GM19372 (cell line): ENCODE data around the gene SLC4A4.

Experiments
- ATAC-seq: cut with Tn5 transposase; IDR thresholded peaks from one replicate; pipeline ENCODE4 v1.9.1; 2021; ENCODE audit warnings: mild to moderate bottlenecking, low read depth, moderate library complexity; ENCODE audit not compliant: unreplicated experiment

The SLC4A4 gene

DNA sequence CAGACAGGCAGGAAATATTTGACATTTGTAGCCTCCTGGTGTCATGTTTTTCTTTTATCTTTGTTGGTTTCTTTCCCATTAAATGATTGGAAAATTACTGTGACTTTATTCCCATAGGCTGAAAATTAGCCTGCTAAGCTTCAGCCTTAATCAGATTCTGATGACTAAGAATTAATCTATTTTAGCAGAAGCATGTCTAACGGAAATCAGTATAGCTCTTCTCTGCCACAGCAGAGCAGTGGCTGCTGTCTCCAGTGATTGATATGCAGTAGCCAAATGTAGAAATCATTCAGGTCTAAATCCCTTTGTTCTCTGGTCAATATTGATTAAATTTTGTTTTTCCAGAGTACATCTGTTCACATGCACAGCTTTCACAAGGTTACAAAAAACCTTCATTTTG lies 245.8 kb downstream of the SLC4A4 start:
- no peak for ATAC-seq

DNA sequence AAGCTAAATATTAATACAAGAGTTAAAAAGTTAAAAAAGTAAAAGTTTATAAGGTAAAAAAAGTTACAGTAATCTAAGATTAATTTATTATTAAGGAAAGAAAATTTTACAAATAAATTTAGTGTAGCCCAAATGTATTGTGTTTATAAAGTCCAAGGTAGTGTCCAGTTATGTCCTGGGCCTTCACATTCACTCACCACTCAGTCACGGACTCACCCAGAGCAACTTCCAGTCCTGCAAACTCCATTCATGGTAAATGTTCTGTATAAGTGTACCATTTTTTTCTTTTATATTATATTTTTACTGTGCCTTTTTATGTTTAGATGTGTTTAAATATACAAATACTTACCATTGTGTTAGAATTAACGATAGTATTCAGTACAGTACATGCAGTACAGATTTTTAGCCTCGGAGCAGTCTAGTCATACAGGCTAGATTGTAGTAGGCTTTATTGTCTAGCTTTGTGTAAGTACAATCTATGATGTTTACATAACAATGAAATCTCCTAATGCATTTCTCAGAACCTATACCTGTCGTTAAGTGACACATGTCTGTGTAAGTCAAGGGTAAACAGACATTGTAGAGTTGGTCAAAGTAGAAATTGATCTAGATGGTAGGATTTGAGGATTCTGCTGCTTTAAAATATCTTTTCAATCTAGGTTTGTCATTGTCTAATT lies 247.4 kb downstream of the SLC4A4 start:
- ATAC-seq, result no peak

DNA sequence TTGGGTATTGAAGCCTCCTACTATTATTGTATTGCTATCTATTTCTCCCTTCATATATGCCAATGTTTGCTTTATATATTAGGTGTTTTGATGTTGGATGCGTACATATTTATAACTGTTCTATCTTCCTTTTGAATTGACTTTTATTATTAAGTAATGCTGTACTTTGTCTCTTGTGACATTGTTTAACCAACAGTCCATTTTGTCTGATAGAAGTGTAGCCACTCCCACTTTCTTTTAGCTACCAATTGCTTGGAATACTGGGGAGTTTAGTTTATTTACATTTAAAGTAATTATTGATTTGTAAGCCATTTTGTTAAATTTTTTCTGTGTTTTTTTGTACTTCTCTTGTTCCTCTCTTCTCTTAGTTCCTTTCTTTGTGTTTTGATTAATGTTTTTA lies 249.2 kb downstream of the SLC4A4 start:
- no peak for ATAC-seq

DNA sequence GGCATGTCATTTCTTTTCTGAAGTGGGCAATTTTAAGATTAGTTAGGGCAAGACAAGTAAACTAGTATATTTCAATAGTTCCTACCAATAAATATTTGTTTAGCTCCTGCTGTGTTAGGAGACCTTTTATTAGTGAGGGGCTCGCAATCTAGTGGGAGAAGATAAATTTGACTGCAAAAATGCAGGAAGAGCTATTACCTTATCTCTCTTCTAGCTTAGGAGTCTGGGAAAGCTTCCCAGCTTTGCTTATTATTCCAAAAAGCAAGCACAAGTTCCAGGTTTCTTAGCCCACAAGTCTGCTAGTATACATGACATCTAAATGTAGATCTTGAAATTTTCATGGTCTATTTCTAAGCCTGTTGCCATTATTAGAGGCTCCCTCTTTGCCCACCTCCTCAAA lies 254.0 kb downstream of the SLC4A4 start:
- ATAC-seq, result no peak

DNA sequence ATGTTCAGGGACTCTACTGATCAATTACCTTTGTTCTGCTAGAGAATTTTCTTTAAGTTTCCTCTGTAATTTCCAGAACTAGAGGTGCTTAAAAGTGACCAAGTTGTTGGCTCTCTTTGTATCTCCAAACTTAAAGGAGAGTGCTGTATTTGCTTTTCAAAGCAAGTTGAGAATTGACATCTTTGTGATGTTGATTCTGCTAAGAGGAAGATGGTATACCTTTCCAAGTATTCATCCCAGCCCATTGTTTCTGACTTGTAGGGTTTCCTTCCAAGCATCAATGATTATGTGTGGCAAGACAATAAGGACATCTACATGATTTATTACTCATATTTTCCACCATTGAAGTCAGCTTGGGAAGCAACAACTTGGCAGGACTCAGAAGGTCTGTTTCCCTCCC lies 254.5 kb downstream of the SLC4A4 start:
- no peak for ATAC-seq

DNA sequence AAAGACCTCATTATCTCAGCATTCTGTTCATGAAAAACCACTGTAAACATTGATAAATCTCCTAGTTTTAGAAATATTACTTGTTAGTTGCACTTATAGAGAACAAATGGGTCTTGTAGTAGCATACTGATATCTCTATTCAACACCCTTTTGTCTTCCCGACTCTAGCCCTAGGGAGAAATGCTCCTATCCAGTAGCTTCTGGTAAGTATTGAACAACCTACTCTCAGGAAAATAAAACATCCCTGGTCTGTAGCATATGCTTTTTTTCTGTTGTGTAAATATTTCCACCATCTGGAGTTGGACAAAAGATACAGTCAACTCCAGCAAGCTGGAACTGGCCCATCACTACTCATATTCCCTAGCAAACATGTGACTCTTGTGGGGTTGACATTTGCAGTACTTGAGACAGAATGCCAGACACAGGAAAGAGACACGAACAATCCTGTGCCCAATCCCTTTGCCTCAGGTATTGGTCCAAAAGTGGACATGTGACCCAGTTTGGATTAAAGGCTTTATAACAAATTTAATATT lies 256.8 kb downstream of the SLC4A4 start:
- ATAC-seq, result no peak

DNA sequence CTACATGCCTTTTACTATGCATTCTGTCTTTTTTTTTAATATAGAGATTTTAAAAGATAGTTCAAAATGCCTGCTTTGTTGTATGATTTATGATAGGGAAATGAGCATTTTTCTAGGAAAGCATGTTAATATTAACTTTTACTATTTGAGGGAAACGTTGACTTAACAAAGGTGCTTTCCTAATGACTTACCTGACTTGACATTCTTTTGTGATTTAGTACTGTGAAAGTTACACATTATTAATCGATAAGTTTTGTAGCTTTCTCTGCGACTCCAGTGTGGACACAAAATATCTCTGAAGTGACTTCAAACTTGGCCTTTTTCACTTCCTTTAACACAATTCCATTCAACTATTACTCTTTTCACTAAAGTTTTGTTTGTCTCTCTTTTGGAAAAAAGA lies 260.8 kb downstream of the SLC4A4 start:
- no peak for ATAC-seq

DNA sequence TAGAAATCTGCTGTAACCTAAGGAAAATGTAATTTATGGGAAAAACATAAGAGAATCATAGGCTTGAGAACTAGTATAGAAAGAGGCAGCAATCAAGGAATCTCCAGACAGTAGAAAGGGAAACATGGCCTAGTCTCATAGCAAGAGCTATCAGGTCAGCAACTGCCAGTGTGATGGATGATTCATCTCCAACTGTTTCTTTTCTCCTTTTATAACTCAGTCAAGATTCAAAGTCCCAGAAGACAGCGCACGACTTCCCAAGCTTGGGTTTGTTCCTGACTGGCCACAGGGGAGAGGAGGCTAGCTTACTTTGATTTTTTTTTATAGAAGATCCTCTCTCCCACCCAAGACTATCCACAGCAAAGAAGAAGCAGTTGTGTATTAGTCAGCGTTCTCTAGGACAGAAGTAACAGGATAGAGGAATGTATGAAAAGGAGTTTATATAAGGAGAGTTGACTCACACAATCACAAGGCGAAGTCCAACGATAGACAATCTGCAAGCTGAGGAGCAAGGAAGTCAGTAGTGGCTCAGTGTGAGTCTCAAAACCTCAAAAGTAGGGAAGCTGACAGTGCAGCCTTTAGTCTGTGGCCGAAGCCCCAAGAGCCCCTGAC lies 263.6 kb downstream of the SLC4A4 start:
- no peak for ATAC-seq

DNA sequence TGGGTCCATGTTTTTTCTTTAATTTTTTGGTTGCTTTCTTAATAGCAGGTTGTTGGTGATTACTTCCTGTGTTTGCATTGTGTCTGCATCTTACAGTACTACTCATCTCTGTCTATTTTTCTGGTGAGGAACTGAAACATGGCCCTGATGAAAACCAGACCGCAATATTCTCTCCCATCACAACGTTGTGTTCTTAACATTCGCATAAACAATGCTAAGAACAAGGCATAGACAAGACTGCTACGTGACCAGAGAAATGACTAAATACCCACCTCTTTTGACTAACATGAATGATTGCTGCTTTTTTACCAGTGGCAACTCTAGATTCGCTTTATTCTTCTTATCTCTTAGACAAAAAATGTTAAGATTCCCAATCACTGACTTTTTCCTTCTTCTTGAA lies 266.0 kb downstream of the SLC4A4 start:
- peak; percentile 95 for ATAC-seq

DNA sequence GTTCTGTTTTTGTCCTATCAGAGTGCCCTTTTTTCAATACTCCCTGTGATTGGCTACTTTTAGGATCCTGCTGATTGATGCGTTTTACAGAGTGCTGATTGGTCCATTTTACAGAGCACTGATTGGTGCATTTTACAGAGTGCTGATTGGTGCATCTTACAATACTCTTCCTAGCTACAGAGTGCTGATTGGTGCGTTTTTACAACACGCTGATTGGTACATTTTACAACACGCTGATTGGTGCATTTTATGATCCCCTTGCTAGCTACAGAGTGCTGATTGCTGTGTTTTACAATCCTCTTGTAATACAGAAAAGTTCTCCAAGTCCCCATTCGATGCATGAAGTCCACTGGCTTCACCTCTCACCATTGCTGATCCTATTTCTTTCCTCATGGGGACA lies 268.3 kb downstream of the SLC4A4 start:
- no peak for ATAC-seq

DNA sequence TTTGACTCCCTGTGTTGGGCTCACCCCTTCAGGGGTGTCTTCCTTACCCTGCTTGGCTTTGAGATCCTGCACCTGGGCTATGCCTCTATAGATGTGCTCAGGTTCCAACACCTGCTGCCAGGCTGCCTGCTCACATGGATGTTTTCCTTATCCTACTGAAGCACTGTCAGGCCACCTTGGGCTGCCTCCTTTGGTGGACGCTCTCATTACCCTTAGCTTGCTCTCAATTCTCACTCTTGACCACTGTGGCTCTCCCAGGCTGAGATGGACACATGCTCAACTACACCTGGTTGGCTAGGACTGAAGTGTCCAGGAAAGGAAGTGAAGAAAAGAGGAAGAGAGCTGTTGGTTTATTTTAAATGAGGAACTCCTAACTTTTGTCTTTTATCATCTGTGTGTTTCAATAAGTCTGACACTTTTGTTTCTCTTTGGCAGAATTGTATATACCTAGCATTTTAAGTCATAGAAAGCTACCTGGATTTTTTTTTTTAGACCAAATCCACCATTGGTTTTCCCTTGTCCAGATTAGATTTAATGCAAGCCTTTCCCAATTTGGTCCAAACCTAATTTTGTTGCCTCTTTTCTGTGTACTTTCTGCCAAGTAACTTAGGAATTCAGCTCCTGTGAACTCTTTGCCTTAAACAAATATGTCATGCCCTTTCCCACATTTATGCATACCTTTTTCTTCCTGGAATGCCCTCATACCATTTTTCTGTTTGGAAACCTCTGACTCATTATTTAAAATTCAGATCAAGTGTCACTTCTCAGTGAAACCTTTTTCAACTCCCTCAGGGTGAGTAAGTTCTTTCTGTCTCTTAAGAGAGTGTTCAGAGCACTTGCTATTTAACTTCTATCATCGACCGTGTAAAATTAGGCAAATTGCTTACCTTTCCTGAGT lies 269.2 kb downstream of the SLC4A4 start:
- ATAC-seq, result no peak

DNA sequence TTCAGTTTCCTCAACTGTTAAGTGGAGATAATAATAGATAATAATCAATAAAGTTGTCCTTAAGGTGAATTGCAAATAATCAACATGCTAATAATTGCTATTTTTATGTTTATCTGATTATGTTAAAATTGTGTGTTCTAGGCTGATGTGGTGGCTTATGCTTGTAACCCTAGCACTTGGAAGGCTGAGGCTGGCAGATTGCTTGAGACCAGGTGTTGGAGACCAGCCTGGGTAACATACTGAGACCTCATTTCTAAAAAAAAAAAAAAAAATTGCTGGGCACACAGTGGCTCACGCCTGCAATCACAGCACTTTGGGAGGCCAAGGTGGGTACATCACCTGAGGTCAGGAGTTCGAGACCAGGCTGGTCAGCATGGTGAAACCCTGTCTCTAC lies 269.9 kb downstream of the SLC4A4 start:
- no peak for ATAC-seq

DNA sequence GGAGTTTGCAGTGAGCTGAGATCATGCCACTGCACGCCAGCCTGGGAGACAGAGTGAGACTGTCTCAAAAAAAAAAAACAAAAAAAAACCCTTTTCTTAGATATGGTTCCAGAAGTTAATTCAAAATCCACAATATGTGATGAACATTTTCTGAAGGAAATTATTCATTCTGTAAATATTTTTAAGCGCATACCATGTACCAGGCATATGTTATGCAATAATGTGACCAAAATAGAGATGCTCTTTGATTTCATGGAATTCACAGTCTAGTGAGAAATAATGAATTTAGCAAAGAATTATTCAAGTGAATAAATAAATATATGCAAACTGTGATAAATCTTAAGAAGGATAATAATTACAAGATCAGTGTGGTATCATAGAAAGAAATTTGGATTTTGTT lies 270.3 kb downstream of the SLC4A4 start:
- ATAC-seq, result no peak

DNA sequence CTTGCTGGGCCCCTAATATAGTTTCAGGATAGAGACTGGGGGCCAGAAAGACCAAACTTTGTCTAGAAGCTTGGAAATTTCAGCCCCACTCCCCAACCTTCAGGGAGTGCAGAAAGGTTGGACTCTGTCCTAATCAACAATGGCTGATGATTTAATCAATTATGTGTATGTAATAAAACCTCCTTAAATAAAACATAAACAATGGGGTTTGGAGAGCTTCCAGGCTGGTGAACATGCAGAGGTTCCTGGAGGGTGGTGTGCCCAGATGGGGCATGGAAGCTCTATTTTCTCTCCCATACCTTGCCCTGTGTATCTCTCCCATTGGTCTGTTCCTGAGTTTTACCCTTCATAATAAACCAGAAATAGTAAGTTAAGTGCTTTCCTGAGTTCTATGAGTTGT lies 270.8 kb downstream of the SLC4A4 start:
- ATAC-seq, result no peak

DNA sequence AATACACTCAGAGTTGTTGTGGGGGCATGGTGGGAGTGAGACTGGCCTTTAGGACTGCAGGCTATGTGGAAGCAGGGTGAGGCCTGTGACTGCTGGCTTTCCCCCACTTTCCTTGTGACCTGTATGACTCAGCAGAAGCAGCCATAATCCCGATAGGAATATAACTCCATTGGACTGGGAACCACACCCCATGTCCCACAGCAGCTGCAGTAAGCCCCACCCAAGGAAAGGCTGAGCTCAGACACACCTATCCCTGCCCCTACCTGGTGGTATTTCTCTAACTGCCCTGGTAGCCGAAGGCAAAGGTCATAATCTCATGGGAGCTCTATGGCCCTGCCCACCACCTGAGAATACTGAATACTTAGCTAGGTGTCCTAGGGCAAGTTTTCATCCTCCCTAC lies 275.8 kb downstream of the SLC4A4 start:
- ATAC-seq, result no peak

DNA sequence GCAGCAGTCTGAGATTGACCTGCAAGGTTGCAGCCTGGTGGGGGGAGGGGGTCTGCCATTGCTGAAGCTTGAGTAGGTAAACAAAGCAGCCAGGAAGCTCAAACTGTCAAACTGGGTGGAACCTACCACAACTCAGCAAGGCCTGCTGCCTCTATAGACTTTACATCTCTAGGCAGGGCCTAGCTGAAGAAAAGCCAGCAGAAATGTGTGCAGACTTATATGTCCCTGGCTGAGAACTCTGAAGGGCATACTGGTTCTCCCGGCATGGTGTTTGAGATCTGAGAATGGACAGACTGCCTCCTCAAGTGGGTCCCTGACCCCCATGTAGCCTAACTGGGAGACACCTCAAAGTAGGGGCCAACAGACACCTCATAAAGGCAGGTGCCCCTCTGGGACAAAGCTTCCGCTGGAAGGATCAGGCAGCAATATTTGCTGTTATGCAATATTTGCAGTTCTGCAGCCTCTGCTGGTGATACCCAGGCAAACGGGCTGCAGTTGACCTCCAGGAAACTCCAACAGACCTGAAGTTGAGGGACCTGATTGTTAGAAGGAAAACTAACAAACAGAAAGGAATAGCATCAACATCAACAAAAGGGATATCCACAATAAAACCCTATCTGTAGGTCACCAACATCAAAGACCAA lies 277.5 kb downstream of the SLC4A4 start:
- no peak for ATAC-seq
